ENCODE measurements around the gene OPA3.
A peak's percentile ranks its signal among the peaks of the same experiment; 100 is the strongest.

OPA3 gene

GRCh38 chr19:45576682-45577081, 7.9 kb downstream of the OPA3 start:
- Histone ChIP-seq H2BK5ac (ENCODE audit: low read length) (no peak overlapping the region), H2AK5ac (ENCODE audit: low read length) (no peak overlapping the region), H3K18ac (ENCODE audit: low read length) (no peak overlapping the region), H3K27ac (ENCODE audit: low read depth, low read length) (no peak overlapping the region), H4K8ac (ENCODE audit: low read depth, low read length) (no peak overlapping the region), H3K9ac (ENCODE audit: low read length) (no peak overlapping the region), H3K79me2 (ENCODE audit: control insufficient read depth, insufficient read depth, low read length) (no peaks in the 10 kb centered on the region), H2BK120ac (ENCODE audit: low read depth, low read length) (no peak overlapping the region), H3K56ac (ENCODE audit: low read length) (no peak overlapping the region), H3K36me3 (ENCODE audit: control insufficient read depth, insufficient read depth, low read length) (no peaks in the 10 kb centered on the region), H4K5ac (ENCODE audit: low read length) (no peak overlapping the region), H2BK15ac (replicated peaks; ENCODE audit: low read depth) (no peak overlapping the region), H3K23ac (ENCODE audit: low read length) (no peak overlapping the region), H3K27me3 (ENCODE audit: insufficient read depth, low read length, poor library complexity) (no peaks in the 10 kb centered on the region), H3K4me1 (ENCODE audit: control insufficient read depth, low read depth, low read length) (no peaks in the 10 kb centered on the region), H3K4me3 (ENCODE audit: low read length) (no peak overlapping the region), H3K79me1 (ENCODE audit: low read length) (peaks cover 1% of the 10 kb centered on the region), H3K4me2 (ENCODE audit: low read length) (no peak overlapping the region), H3K4ac (ENCODE audit: low read depth, low read length) (no peak overlapping the region)
- WGBS (ENCODE audit: extremely low coverage, insufficient coverage, low lambda C conversion rate): no CpG with 5 or more reads among the region's 3 CpGs
- DNase-seq: no peak

GRCh38 chr19:45575216-45575615, 9.4 kb downstream of the OPA3 start:
- H3K4me1 ChIP-seq (ENCODE audit: control insufficient read depth, low read depth, low read length): no peaks in the 10 kb centered on the region
- H3K23ac ChIP-seq (ENCODE audit: low read length): no peak overlapping the region
- no peak overlapping the region for H3K9ac ChIP-seq (ENCODE audit: low read length)
- peaks cover 1% of the 10 kb centered on the region for H3K79me1 ChIP-seq (ENCODE audit: low read length)
- no peak overlapping the region for H2AK5ac ChIP-seq (ENCODE audit: low read length)
- no peak overlapping the region for H2BK120ac ChIP-seq (ENCODE audit: low read depth, low read length)
- no peak overlapping the region for H3K4me3 ChIP-seq (ENCODE audit: low read length)
- H3K79me2 ChIP-seq (ENCODE audit: control insufficient read depth, insufficient read depth, low read length): no peaks in the 10 kb centered on the region
- H3K36me3 ChIP-seq (ENCODE audit: control insufficient read depth, insufficient read depth, low read length): no peaks in the 10 kb centered on the region
- no peak overlapping the region for H2BK15ac ChIP-seq (replicated peaks; ENCODE audit: low read depth)
- H3K4ac ChIP-seq (ENCODE audit: low read depth, low read length): no peak overlapping the region
- no peak overlapping the region for H2BK5ac ChIP-seq (ENCODE audit: low read length)
- no peak overlapping the region for H3K27ac ChIP-seq (ENCODE audit: low read depth, low read length)
- no peak overlapping the region for H3K4me2 ChIP-seq (ENCODE audit: low read length)
- H4K8ac ChIP-seq (ENCODE audit: low read depth, low read length): no peak overlapping the region
- no peak overlapping the region for H4K5ac ChIP-seq (ENCODE audit: low read length)
- DNase-seq: no peak
- WGBS (ENCODE audit: extremely low coverage, insufficient coverage, low lambda C conversion rate): no CpG with 5 or more reads among the region's 5 CpGs
- H3K27me3 ChIP-seq (ENCODE audit: insufficient read depth, low read length, poor library complexity): no peaks in the 10 kb centered on the region
- no peak overlapping the region for H3K18ac ChIP-seq (ENCODE audit: low read length)
- H3K56ac ChIP-seq (ENCODE audit: low read length): no peak overlapping the region

- Histone ChIP-seq H4K8ac (ENCODE audit: low read depth, low read length) (no peak overlapping the region), H3K18ac (ENCODE audit: low read length) (no peak overlapping the region), H3K27me3 (ENCODE audit: insufficient read depth, low read length, poor library complexity) (no peaks in the 10 kb centered on the region), H2BK120ac (ENCODE audit: low read depth, low read length) (no peak overlapping the region), H3K4me1 (ENCODE audit: control insufficient read depth, low read depth, low read length) (no peaks in the 10 kb centered on the region), H3K23ac (ENCODE audit: low read length) (no peak overlapping the region), H3K79me1 (ENCODE audit: low read length) (peaks cover 1% of the 10 kb centered on the region), H3K56ac (ENCODE audit: low read length) (no peak overlapping the region), H3K79me2 (ENCODE audit: control insufficient read depth, insufficient read depth, low read length) (no peaks in the 10 kb centered on the region), H2BK5ac (ENCODE audit: low read length) (no peak overlapping the region), H3K4me3 (ENCODE audit: low read length) (no peak overlapping the region), H3K9ac (ENCODE audit: low read length) (no peak overlapping the region), H3K27ac (ENCODE audit: low read depth, low read length) (no peak overlapping the region), H3K4ac (ENCODE audit: low read depth, low read length) (no peak overlapping the region), H4K5ac (ENCODE audit: low read length) (no peak overlapping the region), H2AK5ac (ENCODE audit: low read length) (no peak overlapping the region), H2BK15ac (replicated peaks; ENCODE audit: low read depth) (no peak overlapping the region), H3K4me2 (ENCODE audit: low read length) (no peak overlapping the region), H3K36me3 (ENCODE audit: control insufficient read depth, insufficient read depth, low read length) (no peaks in the 10 kb centered on the region)
- WGBS (ENCODE audit: extremely low coverage, insufficient coverage, low lambda C conversion rate): no CpG with 5 or more reads among the region's 4 CpGs
- DNase-seq: no peak
Measured at GRCh38 chr19:45574526-45574925, 10.1 kb downstream of the OPA3 start.

- Histone ChIP-seq H3K23ac (ENCODE audit: low read length) (no peak overlapping the region), H2BK15ac (replicated peaks; ENCODE audit: low read depth) (no peak overlapping the region), H3K4me2 (ENCODE audit: low read length) (no peak overlapping the region), H3K18ac (ENCODE audit: low read length) (no peak overlapping the region), H2BK120ac (ENCODE audit: low read depth, low read length) (no peak overlapping the region), H3K27ac (ENCODE audit: low read depth, low read length) (no peak overlapping the region), H3K9ac (ENCODE audit: low read length) (no peak overlapping the region), H3K36me3 (ENCODE audit: control insufficient read depth, insufficient read depth, low read length) (no peaks in the 10 kb centered on the region), H3K79me1 (ENCODE audit: low read length) (peaks cover 3% of the 10 kb centered on the region), H3K79me2 (ENCODE audit: control insufficient read depth, insufficient read depth, low read length) (no peaks in the 10 kb centered on the region), H3K4ac (ENCODE audit: low read depth, low read length) (no peak overlapping the region), H3K4me3 (ENCODE audit: low read length) (no peak overlapping the region), H3K56ac (ENCODE audit: low read length) (no peak overlapping the region), H4K8ac (ENCODE audit: low read depth, low read length) (no peak overlapping the region), H2AK5ac (ENCODE audit: low read length) (no peak overlapping the region), H2BK5ac (ENCODE audit: low read length) (no peak overlapping the region), H3K4me1 (ENCODE audit: control insufficient read depth, low read depth, low read length) (no peaks in the 10 kb centered on the region), H3K27me3 (ENCODE audit: insufficient read depth, low read length, poor library complexity) (no peaks in the 10 kb centered on the region), H4K5ac (ENCODE audit: low read length) (no peak overlapping the region)
- no CpG with 5 or more reads among the region's 8 CpGs for WGBS (ENCODE audit: extremely low coverage, insufficient coverage, low lambda C conversion rate)
- DNase-seq: no peak
Measured at GRCh38 chr19:45571457-45572220, 13.0 kb downstream of the OPA3 start.

GRCh38 chr19:45569619-45570421, 14.8 kb downstream of the OPA3 start:
- no peak overlapping the region for H3K4me2 ChIP-seq (ENCODE audit: low read length)
- WGBS (ENCODE audit: extremely low coverage, insufficient coverage, low lambda C conversion rate): no CpG with 5 or more reads among the region's 15 CpGs
- no peaks in the 10 kb centered on the region for H3K79me2 ChIP-seq (ENCODE audit: control insufficient read depth, insufficient read depth, low read length)
- peaks cover 3% of the 10 kb centered on the region for H3K79me1 ChIP-seq (ENCODE audit: low read length)
- H3K27ac ChIP-seq (ENCODE audit: low read depth, low read length): no peak overlapping the region
- no peaks in the 10 kb centered on the region for H3K36me3 ChIP-seq (ENCODE audit: control insufficient read depth, insufficient read depth, low read length)
- no peaks in the 10 kb centered on the region for H3K4me1 ChIP-seq (ENCODE audit: control insufficient read depth, low read depth, low read length)
- DNase-seq: peak; percentile 74
- no peak overlapping the region for H4K8ac ChIP-seq (ENCODE audit: low read depth, low read length)
- H3K27me3 ChIP-seq (ENCODE audit: insufficient read depth, low read length, poor library complexity): no peaks in the 10 kb centered on the region
- no peak overlapping the region for H3K4ac ChIP-seq (ENCODE audit: low read depth, low read length)
- no peak overlapping the region for H3K9ac ChIP-seq (ENCODE audit: low read length)
- H2BK15ac ChIP-seq (replicated peaks; ENCODE audit: low read depth): no peak overlapping the region
- no peak overlapping the region for H3K18ac ChIP-seq (ENCODE audit: low read length)
- no peak overlapping the region for H3K56ac ChIP-seq (ENCODE audit: low read length)
- H3K23ac ChIP-seq (ENCODE audit: low read length): no peak overlapping the region
- no peak overlapping the region for H2AK5ac ChIP-seq (ENCODE audit: low read length)
- no peak overlapping the region for H4K5ac ChIP-seq (ENCODE audit: low read length)
- no peak overlapping the region for H3K4me3 ChIP-seq (ENCODE audit: low read length)
- H2BK120ac ChIP-seq (ENCODE audit: low read depth, low read length): no peak overlapping the region
- H2BK5ac ChIP-seq (ENCODE audit: low read length): no peak overlapping the region
